HG03060 (cell line): ENCODE data around the gene SMIM23.

Experiments used
- ATAC-seq: cut with Tn5 transposase; IDR thresholded peaks from one replicate; pipeline ENCODE4 v1.9.1; 2021; ENCODE audit warnings: low read depth, moderate number of reproducible peaks; ENCODE audit not compliant: unreplicated experiment

The SMIM23 gene

DNA sequence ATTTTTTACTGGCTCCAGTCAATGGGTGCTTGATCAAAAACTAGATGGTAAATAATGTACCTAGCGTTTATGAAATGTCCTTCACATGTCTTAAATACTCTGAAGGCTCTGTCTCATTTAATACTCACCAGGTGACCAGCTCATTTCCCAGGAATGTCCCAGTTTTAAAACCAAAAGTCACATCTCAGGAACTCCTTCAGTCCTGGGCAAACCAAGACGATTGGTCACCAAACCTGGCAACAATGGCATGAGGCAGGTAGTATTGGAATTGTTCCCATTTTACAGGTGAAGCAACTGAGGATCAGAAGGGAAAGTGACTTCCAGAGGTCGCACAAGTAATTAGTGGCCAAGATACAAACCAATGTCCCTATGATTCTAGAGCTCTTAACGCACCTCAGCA is 27.7 kb downstream of the SMIM23 start:
- ATAC-seq: no peak

- no peak for ATAC-seq
Measured at GRCh38 chr5:171813813-171814490, 28.3 kb downstream of the SMIM23 start.

- no peak for ATAC-seq
Measured at GRCh38 chr5:171816666-171817065, 31.0 kb downstream of the SMIM23 start.

GRCh38 chr5:171820561-171820960 is 34.9 kb downstream of the SMIM23 start:
- no peak for ATAC-seq

GRCh38 chr5:171821286-171821685 is 35.7 kb downstream of the SMIM23 start:
- ATAC-seq: no peak

DNA sequence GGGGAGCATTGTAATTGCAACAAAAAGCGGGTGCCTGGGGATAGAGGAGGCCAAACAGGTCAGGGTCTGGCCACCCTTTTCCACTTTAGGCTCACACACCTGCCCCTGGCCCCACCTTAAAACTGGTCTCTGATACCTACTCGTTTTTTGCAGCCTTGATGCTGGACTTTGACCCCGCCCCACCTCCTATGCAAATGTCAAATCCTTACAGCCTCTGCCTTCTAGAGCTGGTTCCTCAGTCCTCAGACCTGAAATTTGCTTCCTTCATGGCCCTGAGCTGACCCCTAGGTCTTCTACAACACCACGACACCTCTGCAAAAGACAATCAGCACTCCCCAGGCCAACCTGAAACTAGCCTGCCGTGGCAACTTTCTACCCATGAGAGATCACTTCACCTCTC is 37.7 kb downstream of the SMIM23 start:
- ATAC-seq: no peak

GRCh38 chr5:171825051-171825450 is 39.4 kb downstream of the SMIM23 start:
- ATAC-seq: no peak

DNA sequence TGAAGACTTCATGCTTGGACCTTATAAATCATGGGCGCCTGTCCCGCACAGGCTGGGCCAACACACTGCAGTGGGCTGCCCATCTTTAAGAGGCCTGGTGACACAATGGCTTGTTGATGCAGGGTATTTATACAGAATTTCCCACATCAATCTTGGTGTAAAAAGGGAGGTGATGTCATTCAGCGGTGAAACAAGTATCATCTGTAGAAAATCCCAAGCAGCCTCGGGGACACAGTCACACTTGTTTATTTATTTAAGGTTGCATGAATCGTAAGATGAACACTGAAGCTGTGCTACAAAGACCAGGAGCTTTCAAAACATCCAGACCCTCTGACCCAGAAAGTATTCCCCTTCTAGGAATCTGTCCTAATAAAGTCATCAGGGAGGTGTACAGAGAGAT is 40.5 kb downstream of the SMIM23 start:
- no peak for ATAC-seq

DNA sequence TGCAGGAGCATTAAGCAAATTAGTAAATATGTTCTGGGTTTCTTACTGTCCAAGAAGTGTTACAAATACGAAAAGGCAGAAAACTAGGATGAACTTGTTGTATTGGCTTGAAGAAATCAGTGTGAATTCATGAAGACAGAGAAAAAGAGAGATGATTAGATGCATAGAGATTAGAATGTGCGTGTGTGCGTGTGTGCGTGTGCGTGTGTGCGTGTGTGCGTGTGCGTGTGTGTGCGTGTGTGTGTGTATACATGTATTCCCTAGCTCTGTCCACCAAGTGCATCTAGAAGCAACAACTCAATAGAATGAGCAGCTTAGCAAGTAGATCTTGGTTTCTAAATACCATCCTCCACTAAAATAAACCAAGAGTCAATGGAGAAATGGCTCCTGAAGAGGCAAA is 41.5 kb downstream of the SMIM23 start:
- ATAC-seq: no peak

- no peak for ATAC-seq
Measured at GRCh38 chr5:171830686-171831085, 45.1 kb downstream of the SMIM23 start.

GRCh38 chr5:171832775-171833174 is 47.2 kb downstream of the SMIM23 start:
- no peak for ATAC-seq

- ATAC-seq: no peak
Measured at GRCh38 chr5:171834461-171834860, 48.8 kb downstream of the SMIM23 start.

DNA sequence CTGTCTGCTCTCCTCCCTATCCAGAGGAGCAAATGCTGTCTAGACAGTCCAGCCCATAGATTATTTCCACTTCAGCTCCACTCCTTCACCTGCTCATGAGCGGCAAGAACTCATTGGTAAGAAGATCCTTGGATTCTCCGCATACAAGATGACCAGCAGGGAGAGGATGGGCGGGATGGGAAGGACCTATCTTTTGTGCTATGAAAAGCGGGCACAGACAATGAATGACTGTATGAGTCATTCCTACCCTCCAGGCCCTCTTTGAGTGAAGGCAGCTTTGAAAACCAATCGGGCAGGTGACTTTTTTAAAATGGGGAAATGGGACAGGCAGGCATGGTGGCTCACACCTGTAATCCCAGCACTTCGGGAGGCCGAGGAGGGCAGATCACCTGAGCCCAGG is 49.4 kb downstream of the SMIM23 start:
- no peak for ATAC-seq

DNA sequence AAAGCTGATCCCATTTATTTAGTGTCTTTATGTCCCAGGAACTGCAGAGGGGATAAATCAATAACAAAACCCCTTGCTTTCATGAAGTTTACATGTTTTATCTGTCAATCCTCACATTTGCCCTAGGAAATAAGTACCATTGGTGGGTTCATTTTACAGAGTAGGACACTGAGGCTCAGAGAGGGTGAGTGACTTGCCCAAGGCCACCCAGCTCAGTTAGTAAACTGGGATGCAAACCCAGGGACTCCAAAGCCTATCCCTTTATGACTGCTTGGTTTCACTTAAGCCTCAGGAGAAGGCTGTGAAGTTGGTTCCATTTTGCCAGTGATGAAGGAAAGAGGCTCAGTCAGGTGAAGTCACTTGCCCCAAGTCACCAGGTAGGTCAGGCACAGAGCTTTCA is 51.9 kb downstream of the SMIM23 start:
- no peak for ATAC-seq

DNA sequence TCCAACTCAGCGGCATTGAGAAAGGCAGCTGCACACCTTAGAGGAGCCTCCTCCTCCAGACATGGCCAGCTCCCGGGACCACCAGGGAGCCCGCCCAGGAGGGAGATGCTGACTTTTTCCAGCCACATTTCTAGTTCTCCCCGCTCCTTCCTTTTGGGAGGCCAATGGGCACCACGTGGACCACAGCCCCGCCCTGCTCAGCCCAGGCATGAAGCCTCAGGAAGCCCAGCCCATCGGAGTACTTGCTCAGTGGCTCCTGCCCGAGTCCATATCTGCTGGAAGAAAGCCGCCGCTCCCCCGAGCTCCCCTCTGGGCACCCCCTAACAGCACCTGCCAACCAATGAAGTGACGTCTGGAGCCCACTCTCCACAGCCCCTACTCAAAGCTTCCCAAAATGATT is 52.4 kb downstream of the SMIM23 start:
- no peak for ATAC-seq

DNA sequence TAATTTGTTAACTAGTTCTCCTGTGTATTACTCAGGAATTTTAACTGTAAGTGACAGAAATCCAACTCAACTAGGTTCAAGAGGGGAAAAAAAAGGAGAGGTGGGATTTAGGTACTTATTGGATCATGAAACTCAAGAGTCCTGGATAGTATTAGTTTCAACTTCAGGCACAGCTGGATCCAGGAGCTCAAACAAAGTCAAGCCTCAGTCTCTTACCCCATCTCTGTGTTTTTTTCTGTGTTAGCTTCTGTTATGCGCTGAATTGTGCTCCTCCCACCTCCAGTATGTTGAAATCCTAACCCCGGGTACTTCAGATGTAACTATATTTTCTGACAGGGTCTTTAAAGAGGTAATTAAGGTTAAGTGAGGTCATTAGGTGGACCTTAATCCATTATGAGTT is 53.5 kb downstream of the SMIM23 start:
- no peak for ATAC-seq

DNA sequence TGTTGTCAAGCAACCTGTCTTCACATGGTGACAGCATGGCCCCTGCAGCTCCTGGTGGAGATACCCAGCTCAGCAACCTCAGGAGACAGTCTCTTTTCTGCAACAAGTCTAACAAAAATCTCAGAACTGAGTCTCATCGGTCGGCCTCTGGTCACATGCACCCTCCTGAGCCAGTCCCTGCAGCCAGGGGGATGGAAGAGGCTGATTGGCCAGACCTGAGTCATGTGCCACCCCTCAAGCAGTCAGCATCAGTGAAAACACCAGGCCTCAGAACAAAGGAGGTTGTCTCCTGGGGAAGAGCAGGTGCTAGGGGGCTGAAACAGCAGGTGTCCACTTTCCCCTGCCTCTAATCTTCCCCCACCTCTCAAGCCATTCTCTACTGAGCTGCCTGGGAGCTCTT is 54.4 kb downstream of the SMIM23 start:
- ATAC-seq: no peak
